ENCODE measurements around the gene CDKN1B.

CDKN1B gene

DNA sequence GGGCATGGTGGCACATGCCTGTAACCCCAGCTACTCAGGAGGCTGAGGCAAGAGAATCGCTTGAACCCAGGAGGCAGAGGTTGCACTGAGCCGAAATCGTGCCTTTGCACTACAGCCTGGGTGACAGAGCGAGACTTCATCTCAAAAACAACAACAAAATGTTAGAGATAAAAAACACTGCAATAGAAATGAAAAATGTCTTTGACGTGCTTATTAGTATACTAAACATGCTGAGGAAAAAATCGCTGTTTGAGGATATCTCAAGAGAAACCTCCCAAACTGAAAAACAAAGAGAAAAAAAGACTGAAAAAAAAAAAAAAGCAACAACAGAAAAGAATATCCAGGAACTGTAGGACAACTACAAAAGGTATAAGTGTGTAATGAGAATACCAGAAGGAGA, 53.1 kb downstream of the CDKN1B start:
- DNase-seq = no peak
